ENCODE data around the gene ZNF275.
"Not testable (repeated sequence)": the region's sequence is repeated elsewhere in the genome, so short reads cannot be mapped to it uniquely, and the experiment has no call there.

Gene ZNF275

DNA sequence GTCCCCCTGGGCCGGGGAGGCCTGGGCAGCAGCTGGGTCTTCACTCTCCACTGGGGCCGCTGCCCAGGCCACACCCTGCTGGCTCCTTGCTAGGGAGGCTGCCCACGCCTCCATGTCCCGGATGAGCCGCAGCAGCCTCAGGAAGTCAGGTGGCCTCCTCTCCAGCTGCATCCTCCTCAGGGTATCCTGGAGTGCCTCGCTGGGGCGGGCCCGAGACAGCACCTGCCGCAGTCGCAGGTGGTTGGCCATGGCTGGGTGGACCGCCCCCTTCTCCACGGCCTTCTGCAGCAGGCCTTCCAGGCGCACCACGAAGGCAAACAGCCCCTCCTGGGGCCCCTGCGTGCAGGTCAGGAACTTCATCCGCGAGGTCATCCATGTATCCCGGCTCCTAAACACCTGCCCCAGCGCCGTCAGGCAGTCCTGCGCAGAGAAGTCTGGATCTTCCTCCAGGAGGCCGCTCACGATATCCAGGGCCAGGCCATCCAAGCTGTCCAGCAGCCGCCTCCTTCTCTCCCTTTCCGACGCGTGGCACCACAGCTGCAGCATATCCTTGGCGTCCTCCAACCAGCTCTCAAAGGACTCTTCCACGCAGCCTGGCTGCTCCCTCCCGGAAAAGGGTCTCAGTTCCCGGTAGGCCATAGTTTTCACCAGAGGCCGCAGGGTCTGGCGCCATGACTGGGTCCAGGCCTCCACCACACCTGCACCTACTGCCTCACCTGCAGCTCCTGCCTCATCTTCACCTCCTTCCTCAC, 14.5 kb upstream of the ZNF275 start:
- no peak for DNase-seq

DNA sequence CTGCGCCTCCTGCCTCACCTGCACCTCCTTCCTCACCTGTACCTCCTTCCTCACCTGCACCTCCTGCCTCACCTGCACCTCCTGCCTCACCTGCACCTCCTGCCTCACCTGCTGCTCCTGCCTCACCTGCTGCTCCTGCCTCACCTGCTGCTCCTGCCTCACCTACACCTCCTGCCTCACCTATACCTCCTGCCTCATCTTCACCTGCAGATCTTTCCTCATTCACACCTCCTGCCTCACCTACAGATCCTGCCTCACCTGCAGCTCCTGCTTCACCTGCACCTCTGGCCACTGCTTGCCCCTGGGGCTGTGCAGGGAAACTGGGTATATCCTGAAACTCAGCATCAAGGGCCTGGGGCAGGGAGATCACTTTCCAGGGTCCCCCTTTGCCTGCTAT, 13.9 kb upstream of the ZNF275 start:
- not testable (repeated sequence) for DNase-seq

DNA sequence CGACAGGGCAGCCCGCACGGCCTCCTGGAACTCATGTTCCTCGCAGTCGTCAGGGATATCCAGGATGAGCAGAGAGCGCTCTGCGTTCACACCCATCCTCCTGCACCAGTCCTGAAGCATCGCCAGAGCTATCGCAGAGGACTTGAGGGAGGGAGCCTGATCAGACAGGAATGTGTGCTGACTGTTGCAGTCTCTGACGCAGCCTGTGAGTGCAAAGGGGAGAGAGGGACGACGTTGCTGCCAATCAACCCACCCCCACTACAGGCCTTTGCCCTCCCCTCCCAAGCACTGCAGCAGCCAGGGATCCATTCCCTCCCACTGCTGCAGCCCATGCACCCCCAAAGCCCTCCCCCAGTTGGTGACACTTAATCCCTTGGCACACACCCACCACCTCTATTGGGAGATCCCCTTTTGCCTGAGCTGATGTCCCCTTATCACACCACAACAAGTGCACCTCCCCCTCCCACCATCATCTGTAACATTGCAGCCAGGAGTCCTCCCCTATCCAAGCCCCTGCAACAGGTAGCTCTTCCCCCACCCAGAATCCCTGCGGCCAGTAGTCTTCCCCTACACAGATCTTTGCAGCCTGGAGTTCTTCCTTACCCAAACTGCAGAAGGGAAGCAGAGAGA, 13.3 kb upstream of the ZNF275 start:
- no peak for DNase-seq

DNA sequence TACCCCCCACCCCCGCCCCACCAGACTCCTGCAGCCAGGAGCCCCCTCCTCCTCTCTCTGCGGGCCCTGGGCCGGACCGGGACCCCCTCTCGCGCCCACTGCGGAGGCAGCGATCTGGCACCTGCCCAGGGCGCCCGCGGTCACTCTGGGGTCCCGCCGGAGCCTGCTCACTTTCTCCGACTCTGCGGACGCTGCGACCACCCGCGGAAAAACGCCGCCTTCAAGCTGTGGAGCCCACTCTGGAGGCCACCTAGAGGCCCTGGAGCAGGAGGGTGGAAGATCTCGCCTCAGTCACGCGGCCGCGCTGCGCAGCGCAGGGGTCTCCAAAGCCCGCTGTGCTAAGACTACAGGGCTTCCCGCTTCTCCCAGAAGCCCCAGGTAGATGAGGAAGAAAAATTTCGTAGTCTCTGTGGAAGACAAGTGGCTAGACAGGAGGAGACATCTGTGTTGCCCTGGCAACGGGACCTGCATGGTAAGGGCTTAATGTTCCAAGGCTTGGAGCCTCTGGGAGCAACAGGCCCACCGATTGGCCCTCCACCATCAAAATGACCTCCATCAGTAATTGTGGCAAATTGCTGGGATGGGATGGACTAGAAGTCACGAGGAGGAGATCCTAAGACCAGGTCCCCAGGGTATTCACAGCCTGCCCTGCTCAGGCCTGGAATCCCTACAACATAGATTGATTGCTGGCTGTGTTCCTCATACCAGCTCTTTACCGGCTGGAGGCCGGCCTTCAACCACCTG, 12.4 kb upstream of the ZNF275 start, which contains the start of gene PNMA6F:
Gene PNMA6F, minus strand, starts transcription at position 387 of the 744 bp plus-strand sequence. CDS start 1,093 bp downstream, outside the sequence.
- no peak for DNase-seq

DNA sequence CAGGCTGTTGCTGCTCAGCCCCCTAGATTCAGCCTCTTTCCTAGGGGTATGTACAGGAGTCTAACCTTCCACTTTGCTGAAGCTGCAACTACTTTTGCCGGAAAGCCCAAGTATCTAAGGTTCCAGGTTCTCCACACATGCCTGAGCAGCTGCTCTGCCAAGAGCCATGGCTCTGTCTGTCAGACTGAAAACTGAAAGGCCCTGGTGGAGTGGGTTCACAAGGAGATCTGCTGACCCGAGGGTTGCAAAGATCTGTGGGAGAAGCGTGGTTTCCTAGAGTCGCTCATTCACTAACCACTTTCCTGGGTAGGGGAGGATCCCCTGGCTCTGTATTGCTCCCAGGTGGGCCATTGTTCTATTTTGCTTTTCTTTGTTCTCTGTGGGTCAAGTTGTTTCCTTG, 6.4 kb upstream of the ZNF275 start:
- DNase-seq = no peak

DNA sequence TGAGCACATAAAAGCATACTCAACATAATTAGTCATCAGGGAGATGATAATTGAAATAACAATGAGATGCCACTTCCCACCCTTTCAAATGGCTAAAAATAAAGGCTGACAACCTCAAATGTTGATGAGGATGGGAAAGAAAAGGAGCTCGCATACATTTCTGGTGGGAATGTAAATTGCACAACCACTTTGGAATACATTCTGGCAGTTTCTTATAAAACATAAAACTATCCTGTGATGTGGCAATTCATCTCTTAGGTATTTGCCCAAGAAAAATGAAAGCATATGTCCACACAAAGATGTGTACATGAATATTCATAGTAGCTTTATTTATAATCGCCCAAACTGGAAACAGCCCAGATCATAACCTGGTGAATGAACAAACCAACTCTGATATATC, 687 bp upstream of the ZNF275 start:
- no peak for DNase-seq

DNA sequence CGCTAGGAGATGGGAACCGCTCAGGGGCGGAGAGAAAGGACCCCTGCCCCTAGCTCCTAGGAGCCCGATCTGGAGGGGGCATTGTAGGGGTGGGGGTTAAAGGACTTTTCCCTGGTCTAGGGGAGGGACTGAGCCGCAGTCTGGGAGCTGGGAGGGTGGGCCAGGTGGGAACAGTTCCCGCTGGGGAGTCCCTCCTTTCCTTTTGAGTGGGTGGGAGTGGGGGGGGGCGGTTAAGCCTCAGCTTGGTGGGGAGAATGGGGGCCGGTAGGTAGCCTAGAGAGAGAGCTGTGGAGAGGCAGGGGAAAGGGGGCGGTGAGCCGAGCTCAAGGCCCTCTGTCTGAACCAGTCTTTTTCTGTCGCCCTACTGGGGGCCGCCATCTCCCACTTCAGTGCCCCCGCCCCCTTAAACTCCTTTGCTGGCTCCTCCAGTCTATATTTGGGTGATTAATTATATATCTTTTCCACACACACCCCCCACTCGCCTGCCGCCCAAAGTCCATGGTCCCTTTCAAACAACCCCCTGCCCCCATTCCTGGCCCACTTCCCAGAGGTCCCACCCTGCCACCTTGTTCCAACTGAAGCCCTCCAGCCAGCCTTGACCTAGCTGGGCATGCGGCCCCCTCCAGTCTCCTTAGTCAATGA, 822 bp downstream of the ZNF275 start:
- DNase-seq = no peak

DNA sequence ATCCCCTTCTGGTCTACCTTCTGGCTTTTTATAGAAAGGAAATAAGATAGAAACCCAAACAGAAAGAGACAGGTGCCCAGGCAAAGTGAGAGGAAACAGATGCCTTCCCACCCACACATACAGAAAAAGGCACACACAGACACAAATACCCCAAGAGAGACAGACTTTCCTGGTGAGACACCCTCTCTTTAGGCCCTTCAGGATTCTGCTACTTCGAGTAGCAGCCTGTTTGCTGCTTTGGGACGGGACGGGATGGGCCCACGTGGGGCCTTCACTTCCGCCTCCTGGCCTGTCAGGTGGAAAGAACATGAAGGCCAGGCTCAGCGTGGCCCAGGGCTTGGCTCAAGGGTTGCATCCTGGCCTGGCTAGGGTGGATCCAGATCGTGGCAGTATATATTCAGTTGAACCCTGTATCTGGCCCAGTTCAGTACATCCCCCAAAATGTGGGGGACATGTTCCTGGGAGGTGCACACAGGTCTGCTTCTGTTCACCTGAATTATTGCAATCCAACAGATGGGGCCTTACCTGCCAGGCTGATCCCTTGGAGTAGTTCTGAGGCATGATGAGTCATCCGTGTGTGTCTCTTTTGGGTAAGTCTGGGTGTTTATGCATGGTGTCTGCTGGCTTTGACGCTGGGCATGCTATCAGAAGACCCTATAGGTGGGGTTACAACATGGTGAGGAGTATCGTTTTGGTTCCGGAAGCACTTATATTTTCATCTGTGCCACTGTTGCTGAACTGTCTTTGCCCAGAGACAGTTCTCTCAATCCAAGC, 2.4 kb downstream of the ZNF275 start:
- DNase-seq = no peak

DNA sequence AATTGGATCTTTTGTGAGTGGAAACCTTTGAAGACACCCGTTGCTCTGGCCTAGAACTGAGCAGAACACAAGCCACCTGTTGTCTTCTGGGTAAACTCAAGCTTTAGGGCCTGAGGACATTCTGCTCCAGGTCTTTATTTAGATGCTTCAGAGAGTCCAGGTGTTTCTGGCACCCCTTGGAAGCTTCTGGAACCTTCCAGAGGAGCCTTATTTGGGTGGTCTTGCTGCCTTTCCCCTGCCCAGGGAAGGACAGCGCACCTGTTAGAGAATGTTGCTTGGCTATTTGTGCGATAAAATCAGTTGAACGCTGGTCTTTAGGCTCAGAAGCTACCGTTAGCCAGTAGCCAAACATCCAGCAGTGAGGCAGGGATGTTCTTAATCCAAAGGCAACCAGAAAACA, 3.0 kb downstream of the ZNF275 start:
- DNase-seq = no peak

DNA sequence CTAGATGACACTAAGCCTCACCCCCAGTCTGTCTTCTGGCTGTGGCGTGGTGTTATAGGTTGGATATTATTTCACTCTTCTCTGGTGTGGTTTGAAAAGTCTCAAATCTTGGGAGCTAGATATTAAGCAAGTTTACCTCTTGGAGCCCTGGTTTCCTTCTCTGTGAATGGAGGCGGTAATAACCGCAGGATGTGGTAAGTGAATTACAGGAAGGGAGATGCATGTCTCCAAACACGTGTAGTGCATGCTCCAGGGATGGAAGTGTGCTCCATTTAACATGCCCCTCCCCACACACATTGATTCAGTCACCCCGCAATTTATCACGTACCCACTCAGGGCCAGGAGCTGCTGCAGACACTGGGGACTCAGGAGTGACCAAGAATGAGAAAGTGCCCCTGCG, 4.9 kb downstream of the ZNF275 start:
- no peak for DNase-seq

DNA sequence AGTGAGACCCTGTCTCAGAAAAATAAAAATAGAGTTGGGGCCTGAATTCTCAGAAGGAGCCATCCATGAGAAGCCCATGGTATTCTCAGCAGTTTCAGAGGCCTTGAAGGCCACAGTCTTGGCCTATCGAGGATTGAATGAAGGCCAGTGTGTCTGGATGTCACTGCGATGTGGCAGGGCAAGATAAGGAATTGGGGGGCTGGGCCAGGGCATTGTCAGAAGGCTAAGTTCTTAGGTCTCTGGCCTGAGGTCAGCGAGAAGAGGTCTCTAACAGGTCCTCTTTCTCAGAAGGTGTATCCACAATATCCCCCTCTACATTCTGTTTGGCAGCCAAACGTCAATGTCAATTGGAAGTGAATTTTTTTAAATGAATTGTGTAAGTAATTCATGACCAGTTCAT, 5.7 kb downstream of the ZNF275 start:
- DNase-seq = no peak

DNA sequence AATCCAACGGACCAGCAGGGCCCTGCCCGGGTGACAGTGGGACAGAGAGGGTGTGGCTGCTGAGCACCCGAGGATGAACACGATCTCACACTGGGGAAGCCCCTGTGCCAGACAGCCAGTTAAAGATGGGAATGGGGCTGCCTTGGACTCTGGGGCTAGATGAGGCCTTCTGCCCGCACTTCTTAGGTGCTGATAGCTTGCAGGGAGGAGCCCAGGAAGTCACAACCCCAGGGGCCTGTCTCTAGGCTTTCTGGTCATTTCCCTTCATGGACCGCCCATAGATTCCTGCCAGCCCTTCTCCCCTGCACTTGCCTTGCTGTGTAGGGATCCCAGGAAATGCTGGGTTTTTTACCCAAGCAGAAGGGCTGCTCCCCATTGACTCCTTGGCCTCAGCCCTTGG, 6.2 kb downstream of the ZNF275 start:
- DNase-seq = no peak

DNA sequence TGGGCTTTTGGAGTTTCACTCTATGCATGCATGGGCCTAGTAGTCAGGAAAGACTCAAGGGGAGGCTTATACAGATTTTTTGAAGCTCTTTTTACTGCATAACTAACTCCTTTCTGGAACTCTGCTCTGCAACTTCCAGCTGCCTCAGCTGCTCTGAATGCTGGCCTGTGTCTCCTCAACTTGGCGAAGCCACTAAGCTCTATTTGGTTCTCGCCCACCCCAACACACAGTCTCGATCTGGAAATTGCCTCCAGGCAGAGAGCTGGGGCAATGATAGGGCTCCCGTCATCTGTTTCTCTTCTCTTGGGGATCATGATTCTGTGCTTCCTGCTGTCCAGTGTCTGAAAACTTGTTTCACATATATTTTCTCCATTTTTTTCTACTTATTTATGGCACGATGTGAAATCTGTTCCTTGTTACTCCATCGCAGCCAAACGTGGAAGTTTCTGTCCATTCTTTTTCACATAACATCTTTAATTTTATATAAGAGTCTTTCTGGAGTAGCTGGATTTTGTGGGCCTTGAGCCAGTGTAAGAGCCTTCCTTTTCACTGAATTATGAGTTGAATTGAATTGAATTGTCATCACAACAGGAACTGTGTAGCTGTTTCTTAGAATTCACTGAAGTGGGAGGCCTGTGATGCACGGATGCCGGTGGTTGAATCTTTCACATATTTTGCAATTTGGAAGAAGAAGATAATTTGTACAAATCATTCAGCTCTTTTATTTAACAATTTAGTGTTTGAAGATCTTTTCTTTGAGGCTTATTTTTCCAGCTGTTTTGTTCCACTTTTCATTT, 9.0 kb downstream of the ZNF275 start:
- DNase-seq = no peak

DNA sequence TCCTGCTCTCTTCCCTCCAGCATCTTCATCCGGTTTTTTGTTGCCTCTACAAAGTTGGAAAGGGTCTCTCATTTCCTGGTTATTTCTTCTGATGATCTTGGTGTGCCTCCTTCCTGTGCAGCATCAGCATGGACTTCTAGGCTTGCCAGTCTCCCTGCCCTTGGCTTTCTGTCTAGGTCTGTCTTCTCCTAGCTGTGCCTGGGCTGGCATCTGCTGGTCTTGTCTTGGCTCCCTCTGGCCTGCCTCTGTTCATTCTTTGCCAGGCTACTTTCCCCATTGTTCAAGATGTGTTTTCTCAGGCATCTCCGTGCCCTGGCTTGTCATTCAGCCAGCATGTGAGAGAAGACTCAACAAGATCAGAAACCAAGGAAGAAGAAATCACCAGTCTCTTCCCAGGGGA, 9.7 kb downstream of the ZNF275 start:
- no peak for DNase-seq

DNA sequence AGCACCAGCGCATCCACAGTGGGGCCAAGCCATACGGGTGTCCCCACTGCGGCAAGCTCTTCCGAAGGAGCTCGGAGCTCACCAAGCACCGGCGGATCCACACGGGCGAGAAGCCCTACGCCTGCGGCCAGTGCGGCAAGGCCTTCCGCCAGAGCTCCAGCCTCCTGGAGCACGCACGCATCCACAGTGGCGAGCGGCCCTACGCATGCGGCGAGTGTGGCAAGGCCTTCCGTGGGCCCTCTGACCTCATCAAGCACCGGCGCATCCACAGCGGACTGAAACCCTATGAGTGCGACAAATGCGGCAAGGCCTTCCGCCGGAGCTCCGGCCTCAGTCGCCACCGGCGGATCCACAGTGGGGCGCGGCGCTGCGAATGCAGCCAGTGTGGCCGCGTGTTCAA, 13.6 kb downstream of the ZNF275 start:
- no peak for DNase-seq

DNA sequence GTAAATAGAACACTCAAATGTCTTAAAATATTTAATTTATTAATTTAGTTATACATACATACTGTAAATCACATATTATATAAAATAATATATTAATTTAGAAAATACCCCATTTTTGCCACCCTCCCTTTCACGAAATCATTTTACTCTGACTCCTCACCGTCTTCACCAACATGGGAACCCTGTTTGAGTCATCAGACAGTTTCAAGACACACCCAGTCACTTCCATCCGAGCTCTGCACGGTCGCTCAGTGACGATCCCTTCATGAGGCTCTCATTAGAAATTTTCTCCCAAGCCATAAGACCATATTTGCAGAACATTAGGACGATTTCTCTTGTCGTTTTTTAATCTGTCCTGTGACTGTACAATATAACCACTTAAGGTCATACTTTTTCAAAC, 14.5 kb downstream of the ZNF275 start:
- no peak for DNase-seq

DNA sequence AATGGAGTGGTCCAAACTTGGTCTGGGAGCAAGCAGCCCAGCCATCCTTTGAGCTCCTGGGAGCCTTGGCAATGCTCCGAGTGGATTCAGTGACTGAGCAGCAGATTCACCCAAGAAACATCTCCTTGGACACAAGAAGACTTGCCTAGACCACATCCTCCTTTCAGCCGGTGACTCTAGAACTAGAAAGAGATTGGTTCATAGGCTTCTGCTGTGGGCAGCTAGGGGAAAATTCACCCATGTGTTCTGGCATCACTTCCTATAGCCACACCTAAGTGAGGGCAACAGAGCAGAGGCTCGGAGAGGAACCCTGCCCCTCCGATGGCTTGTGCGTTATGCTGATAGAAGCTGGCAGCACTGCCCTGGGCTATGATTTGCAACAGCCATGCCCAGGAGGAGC, 16.0 kb downstream of the ZNF275 start:
- no peak for DNase-seq

DNA sequence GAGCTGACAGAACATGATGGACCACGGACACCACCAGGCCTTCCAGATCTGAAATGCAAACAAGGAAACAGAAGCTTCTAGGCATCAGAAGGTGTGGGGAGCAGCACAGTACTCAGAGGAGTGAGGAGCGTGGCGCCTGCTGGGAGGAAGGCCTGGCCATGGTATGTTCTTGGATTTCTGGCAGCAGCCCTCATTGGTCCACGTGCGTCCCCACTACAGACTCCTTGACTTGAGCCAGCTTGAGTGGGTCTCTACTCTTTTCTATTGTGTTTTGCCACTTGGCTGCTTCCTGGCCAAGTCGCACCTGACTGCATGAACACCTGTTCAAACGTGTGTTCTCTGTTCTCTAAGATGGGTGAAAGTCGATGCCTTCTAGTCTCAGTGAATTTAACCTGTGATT, 18.0 kb downstream of the ZNF275 start:
- DNase-seq = peak; percentile 71

DNA sequence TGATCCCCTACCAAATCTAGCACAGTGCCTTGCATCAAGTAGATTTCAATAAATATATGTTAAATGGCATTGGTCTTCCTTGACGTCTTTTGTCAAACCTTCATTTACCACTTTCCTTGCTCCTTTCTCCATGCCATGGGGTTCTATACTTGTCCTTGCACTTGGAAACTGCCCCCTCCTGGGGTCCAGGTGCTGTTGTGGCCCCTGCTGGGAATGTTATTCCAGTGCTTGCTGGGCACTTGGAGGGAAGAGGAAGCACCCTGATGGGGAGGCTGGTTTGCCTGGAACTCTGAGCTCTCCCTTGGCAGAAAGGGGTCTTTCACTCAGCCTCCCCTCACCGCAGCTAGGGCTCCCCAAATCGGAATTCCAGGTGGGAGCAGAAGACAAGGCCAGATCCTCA, 18.9 kb downstream of the ZNF275 start:
- no peak for DNase-seq

DNA sequence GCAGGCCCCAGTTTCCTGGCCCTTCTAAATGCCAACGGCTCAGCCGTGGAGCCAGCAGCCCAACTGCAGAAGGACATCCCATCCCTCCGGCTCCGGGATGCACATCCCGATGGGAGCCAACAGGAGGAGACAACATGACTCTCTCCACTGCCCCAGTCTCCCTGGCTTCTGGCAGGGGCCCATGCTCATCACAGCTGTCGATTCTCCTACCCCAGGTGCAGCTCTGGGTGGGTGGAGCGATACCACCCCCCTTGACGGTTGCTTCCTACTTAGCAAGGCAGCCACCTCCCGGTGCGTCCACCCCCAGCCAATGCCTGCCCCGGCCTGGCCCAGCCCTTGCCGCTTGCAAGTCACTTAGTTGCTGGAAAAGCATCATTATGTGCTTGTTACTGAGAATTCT, 19.5 kb downstream of the ZNF275 start:
- DNase-seq = no peak

DNA sequence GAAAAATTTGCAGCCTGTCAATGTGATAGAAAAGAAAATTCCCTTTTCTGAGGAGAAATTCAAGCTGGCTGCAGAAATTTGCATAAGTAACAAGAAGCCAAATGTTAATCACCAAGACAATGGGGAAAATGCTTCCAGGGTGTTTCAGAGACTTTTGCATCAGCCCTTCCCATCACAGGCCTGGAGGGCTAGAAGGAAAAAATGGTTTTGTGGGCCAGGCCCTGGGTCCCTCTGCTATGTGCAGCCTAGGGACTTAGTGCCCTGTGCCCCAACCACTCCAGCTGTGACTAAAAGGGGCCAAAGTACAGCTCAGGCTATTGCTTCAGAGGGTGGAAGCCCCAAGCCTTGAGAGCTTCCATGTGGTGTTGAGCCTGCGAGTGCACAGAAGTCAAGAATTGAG, 23.9 kb downstream of the ZNF275 start:
- no peak for DNase-seq

Measured in NCI-H187 treated with DMSO at 0.1 percent for 48 hours (cell line).